Measurements from ENCODE around the gene PACSIN1.

PACSIN1 gene

DNA sequence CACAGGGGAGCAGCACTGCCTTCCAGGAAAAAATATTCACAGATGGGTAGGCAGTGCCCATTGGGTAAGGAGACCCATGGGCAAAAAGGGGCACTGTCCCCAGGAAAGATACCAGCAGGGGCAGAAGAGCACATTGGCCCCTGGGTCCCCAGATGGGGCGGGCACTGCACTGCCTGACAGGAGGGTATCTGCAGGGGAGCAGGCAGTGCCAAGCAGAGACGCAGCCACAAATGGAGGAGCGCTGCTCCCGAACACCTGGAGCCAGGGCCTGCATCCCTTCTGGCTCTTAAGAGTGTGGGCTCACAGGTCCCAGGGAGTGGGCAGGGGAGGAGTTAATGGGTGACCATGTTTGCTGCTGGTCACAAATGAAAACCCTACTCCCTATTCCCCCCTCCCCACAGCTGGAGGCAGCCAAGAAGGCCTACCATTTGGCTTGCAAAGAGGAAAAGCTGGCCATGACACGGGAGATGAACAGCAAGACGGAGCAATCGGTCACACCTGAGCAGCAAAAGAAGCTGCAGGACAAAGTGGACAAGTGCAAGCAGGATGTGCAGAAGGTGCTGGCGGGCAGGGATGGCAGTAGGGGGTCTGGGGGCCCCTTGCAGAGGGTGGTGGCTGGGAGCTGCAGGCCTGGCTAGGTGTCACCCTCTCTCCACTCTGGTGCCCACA is 63.3 kb downstream of the PACSIN1 start:
- no peak for DNase-seq (ENCODE audit: low spot score)

DNA sequence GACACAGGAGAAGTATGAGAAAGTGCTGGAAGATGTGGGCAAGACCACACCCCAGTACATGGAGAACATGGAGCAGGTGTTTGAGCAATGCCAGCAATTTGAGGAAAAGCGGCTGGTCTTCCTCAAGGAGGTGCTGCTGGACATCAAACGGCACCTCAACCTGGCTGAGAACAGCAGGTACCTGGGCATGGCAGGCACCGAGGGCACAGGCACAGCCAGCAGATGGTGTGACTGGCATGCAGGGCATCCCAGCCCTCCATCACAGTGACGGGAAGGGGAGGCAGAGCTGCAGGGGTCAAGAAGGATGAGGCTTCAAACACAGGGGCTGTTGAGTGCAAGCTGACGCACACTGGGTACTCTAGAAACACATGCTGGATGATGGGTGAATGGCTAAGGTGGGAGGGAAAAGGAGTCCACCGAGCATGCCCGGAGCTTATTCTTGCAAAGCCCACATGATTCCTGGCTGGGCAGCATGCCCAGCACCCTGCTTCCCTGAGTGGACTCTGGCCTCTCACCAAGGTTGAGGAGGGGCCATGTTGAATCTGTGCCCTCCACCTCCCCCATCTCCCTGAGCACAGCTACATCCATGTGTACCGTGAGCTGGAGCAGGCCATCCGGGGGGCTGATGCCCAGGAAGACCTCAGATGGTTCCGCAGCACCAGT is 63.9 kb downstream of the PACSIN1 start:
- DNase-seq (ENCODE audit: low spot score) = no peak

DNA sequence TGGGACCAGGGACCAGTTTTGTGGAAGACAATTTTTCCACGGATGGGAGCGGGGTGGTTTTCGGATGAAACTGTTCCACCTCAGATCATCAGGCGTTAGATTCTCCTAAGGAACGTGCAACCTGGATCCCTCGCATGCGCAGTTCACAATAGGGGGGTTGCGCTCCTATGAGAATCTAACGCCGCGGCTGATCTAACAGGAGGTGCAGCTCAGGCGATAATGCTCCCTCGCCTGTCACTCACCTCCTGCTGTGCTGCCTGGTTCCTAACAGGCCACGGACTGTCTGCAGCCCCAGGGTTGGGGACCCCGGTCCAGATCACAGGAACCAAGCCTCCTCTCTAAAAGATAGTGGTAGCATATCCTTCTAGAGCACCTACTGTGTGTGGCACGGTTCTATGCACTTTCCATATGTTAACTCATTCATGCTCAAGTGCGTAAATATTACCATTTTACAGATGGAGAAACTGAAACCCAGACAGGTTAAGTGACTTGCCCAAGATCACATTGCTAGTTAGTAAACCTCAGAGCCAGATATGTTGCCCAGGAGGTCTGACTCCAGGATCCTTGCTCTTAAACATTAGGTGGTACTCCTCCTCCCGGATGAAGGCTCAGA is 65.0 kb downstream of the PACSIN1 start:
- no peak for DNase-seq (ENCODE audit: low spot score)

DNA sequence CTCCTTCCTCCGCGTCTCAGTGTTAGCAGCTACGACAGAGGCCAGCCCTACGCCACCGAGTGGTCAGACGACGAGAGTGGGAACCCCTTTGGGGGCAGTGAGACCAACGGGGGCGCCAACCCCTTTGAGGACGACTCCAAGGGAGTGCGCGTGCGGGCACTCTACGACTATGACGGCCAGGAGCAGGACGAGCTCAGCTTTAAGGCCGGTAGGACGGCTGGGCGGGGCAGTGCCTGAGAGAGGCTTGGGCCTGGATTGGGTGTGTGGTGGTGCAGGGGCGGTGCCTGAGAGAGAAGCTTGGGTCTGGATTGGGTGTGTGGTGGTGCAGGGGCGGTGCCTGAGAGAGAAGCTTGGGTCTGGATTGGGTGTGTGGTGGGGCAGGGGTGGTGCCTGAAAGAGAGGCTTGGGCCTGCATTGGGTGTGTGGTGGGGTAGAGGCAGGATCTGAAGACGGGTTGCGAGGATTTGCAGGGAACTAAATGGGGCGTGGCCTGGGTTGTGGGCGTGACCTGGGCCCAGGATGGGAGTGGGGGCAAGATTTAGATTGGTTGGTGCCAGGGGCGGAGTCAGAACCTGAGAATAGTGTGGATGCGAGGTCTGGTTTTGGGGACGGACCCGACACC is 65.8 kb downstream of the PACSIN1 start:
- DNase-seq (ENCODE audit: low spot score) = peak; percentile 82

DNA sequence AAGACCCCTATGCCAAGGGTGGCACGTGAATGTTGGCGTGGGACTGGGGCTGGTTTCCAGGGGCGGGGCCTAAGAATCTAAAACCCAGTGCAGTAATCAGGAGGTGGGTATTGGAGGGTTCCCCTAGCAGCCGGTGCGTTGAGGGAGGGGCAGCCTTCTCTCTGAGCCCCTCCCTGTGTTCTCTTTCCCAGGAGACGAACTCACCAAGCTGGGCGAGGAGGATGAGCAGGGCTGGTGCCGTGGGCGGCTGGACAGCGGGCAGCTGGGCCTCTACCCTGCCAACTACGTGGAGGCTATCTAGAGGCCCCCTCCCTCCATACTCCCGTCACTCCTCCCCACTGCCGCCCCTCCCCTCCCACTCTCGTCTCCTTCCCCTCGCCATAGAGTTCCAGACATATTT is 66.4 kb downstream of the PACSIN1 start:
- no peak for DNase-seq (ENCODE audit: low spot score)

DNA sequence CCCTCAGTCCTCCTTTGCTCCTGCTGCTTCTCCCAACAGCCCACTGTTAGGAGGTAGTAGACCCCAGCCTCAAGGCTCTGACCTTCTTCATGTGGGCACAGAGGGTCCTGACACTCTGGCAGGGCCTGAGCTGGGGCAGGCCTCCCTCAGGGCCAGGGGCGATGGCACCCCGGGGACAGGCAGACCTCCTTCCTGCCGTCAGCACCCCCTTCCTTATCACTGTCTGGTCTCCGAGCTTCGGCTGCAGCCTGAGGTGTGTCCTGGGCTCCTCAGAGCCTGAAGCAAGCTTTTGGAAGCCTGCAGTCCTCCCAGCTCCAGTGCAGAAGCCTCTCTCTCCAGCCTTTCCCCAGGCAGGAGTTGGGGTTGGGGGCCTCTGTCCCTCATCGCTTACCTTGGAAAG is 68.3 kb downstream of the PACSIN1 start:
- no peak for DNase-seq (ENCODE audit: low spot score)

DNA sequence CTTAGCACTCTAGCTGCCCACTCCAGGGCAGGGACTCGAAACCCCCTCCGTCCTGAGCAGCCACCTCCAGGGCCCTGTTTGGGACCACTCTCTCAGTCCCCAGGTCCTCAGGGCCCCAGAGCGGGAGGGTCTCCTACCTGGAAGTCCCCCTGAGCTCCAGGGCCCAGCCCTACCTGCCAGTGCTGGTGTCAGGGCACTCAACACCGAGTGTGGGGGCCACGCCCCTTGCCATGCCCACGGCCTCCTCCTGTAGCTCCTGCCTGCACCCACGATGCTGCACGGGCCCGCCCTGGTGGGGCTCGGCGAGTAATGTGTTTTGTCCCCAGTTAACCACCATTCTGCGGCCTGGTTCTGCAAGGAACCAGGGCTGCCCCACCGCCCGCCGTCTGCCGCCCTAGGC is 68.8 kb downstream of the PACSIN1 start:
- DNase-seq (ENCODE audit: low spot score) = no peak

DNA sequence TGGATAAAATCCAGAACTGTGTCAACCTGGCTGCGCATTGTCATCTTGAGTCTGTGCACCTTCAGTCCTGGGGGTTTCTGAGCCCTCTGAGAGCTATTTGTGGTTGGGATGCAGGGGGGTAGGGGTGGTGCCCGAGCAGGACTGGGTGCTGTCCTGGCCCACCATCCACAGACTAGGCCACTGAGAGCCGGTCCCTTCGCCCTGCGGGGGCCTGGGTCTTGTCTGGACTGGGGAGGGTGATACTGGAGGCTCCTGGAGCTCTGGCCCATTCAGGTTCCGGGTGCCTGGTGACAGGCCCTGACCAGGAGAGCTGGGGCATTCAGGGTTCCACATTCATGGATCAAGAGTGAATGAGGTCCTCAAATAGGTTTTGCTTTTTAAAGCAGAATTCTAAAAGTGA is 69.3 kb downstream of the PACSIN1 start:
- no peak for DNase-seq (ENCODE audit: low spot score)

DNA sequence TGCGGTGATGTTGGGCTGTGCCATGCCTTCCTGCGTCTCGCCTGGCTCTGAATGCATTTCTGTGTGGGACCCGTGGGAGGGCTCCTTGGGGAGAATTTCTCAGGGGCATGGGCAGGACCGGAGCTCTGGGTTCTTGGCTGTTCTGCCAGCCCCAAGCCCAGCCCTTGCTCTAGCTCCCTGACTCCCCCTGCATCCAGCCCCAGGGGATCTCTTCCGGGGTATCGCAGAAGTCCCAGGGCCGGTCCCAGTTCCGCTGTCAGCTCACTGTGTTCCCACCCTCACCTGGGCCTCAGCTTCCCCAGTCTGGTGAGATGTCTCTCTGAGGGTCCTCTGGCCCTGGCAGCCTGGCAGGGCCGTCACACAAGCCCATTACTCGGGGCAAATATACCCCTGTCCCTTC is 69.8 kb downstream of the PACSIN1 start:
- no peak for DNase-seq (ENCODE audit: low spot score)

DNA sequence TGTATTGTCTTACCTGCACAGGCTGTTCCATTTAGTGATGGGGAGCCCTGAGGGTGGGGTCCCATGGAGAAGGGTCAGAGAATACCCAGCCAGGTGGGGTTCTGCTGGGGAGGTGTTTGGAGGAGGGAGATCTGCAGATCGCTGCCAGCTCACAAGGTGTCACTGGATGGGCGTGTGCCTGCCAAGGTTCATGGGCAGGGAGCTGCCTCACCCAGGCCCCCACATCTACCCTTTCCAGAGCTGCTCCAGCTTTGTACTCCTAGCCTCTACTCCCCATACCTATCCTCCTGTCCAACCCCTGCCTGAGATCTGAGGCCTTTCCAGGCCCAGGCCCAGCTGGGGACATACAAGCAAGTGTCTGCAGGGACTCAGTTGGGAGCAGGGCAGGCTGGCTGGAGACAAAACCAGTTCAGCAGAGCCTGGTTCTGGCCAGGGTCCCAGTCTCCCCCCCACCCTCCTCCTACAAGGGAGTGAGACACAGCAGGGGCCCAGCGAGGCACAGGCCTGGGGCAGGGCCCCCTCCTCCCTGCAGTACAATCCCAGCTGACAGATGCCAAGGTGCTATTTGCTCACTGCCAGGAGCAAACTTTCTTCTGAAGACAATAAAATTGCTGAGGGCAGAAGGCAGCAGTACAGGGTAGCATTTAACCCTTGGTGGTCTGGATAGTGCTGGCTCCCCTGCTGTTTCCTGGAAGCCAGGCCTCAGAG is 70.5 kb downstream of the PACSIN1 start:
- no peak for DNase-seq (ENCODE audit: low spot score)

DNA sequence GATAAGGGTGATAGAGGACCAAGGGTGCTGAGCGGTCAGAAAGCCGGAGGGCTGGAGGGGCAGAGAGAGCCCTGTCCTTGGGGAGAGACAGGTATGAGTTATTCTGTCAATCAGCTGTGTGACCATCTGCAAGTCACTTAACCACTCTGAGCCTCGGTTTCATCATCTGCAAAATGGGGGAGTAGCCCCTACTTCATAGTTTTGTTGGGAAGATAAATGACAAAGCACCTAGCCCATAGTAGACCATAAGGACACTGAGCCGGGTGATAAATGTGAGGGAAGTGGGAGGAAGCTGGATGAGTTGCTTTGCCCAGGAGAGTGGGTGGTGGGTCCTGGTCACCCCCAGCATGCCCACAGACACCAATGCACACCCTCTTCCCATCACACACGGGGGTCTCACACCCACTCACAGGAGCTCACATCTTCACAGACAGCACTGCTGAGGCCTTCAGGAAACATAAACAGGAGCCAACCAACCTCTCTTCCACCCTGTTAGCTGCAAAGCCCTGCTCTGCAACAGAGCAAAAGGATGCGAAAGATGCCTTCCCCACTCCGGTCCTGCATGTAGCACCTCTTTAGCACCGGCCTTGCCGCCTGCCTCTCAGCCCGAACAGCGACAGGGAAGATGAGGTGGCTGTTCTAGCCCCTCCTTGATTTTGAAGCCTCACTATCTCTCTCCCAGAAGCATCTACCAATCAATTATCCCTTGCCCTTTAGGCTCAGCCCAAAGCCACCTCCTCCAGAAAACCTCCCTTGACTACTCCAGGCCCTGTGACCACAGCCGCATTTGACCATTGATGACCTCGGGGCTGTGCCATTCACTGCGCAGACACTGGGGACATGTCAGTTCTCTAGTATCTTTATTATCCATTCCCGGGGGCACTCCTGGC is 71.3 kb downstream of the PACSIN1 start:
- DNase-seq (ENCODE audit: low spot score) = no peak

DNA sequence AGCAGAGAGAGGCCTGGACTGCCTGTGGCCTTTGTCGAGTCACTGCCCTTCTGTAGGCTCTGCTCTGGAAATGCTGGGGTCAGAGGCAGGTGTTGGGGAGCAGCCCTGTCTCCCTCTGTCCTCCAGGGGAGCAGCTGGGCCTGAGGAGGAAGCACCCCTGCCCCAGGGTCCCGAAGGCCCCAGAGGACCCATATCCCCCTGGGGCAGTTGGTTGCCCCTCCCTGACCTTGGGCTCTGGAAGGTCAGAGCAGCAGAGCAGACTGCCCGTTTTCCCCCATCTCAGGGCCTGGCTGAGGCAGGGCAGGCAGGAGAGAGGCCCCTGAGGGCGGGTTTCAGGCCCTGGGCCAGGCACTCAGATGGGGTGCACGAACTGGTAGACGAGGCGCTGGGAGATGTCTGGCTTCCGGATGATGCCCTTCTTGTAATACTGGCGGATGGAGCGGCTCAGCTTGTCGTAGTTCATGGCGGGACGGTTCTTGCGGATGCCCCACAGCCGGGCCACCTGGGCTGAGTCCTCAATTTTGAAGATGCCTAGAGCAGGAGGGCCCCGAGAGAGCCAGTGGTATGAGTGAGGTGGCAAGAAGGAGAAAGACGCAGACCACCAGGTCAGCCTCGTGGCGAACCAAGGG is 72.2 kb downstream of the PACSIN1 start:
- DNase-seq (ENCODE audit: low spot score) = no peak

DNA sequence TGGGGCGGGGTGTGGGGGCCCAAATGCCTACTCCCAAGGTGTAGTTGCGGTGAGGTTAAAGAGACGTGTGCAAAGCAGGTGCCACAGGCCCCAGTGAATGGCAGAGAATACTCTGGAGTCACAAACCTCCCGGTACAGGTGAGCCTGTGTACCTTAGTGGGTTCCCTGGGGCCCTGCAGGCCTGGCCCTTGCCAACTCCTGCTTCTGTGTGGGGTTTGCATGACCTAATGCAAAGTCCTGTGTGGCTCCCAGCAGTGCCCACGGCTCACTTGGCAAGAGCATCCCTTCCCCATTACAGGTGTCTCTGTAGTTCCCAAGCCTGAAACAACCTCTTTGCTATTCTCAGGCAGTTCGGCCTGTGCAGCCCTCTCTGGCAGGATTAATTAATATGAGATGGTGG is 72.7 kb downstream of the PACSIN1 start:
- no peak for DNase-seq (ENCODE audit: low spot score)

DNA sequence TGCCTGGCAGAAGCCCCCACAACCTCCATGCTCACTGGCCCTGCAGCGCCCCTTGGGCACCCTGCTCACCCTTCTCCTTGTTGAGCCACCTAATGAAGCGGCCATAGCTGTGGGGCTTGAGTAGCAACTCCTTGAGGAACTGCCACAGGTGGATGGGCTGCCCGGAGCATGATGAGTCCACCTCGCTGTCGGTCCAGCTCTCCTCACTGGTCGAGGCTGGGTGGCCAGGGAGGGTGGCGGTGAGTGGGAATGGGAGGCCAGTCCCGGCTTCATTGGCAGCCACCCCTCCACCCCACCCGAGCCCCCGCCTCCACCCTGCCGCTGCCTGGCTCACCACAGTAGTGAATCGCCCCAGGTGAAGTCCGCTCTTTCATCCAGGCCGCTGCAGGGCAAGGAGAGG is 73.3 kb downstream of the PACSIN1 start:
- no peak for DNase-seq (ENCODE audit: low spot score)

DNA sequence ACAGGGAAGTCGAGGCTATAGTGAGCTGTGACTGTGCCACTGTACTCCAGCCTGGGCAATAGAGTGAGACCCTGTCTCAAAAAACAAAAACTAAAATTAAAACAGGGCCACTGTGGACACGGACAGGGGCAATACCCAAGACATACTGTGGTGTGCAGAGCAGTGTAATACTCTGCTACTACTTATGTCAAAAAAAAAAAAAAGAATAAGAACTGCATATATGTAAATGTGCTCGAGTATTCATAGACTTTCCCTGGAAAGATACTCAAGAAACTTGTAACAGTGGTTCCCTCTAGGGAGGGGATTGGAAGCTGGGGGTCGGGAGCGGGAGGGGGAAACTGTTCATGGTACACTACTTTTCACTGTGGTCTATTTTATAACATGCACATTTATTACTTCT is 74.3 kb downstream of the PACSIN1 start:
- DNase-seq (ENCODE audit: low spot score) = no peak

DNA sequence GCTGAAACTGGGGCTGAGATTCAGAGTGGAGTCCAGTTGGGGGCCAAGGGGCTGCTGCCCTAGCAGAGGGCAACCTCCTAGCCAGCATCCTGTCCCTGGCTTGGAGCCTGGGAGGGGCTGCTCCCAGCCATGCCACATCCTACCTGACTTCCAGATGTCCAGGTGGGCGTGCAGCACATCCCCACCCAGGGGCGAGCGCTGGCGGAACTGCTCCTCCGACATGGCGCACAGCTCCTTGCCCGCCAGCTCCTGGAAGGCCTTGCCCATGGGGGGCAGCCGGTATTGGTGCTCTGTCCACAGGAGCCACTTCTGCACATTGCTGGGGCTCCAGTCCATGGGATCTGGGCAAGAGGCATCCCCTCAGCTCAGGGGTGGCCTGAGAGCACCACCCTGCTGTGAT is 75.0 kb downstream of the PACSIN1 start:
- no peak for DNase-seq (ENCODE audit: low spot score)

DNA sequence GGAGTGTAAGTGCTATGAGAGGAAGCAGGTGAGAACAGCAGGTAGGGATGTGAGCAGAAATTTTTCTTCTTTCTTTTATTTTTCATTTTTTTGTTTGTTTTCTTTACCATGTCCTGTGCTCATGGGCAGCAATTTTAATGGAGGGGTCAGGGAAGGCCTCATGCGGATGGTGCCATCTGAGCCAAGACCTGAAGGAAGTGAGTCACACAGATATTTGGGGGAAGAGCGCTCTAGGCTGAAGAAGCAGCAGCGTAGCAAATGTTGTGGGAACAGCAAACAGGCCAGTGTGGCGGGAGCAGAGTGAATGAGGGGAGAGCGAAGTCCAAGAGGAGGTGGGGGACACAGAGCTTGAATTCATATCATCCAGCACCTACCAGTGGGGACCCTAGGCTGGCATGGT is 77.5 kb downstream of the PACSIN1 start:
- no peak for DNase-seq (ENCODE audit: low spot score)

DNA sequence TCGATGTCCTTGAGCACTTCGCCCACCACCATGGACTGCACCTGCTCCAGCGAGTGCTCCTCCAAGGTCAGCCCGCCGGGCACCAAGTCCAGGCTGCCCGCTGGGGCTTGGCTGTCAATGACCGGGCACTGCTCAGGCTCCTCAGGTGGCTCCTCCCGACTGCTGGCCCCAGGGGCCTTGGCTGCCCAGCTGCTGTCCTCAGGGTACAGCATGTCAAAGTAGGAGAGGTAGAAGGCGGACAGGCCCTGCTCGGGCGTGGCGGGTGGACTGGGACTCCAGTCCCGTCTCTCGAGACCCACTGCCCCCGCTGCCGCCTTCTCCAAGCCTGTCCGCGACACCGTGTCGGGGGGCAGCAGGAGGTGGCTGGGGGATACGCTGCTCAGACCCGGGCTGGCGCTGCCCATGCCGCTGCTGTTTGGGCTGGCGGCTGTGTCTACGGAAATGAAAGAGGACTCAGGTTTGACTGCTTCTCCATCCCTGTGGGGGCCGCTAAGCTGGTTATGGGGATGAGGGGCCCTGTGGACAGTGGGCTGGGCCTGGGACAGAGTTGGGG is 78.3 kb downstream of the PACSIN1 start:
- DNase-seq (ENCODE audit: low spot score) = no peak

DNA sequence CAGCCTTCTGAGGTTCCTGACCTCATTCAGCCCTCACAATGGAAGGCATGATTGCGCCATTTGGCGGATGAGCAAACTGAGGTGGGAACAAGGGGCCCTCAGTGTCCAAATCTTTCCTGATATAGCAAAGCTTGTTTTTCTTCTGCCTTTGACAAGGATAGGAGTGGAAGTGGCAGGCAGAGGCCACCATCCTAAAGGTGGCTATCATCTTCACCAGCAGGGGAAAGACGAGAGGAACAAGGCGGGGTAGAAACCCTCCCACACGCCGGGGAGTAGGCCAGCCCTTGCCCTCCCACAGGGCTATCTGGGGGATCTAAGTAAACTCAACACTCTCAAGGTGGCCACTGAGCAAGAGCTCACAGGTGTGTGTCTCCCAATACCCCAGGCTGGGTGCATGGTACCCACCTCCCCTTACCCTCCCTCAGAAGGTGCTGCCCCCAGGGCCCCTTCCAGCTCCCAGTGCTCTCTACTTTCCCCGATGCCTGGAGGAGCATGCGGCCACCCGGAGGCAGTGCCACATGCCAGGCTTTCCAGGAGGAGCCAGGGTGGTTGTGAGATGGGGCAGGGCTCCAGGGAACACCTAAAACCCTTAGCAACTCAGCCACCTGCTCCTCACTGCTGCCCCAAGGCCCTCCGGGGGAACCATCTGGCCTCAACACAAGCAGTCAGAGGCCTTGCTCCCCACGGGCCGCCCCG is 79.0 kb downstream of the PACSIN1 start:
- no peak for DNase-seq (ENCODE audit: low spot score)
